Neural progenitor cell (in vitro differentiated cells): ENCODE measurements around the gene PLXNB2. TPM values are rescaled to one million over a fixed set of nuclear protein-coding genes. Genes with fewer than 3 reads are reported as not detected.

Experiments
- DNase-seq: peaks from one replicate; pipeline ENCODE4 v3.0.0-alpha.2; 2016; ENCODE audit warnings: low spot score
- H2AFZ ChIP-seq: fragments of 200-600 bp; sonication (generic); replicated peaks from 2 replicates; pipeline ENCODE4 v1.6.1; 2016; ENCODE audit warnings: antibody characterized with exemption
- H3F3A ChIP-seq: fragments of 200-600 bp; sonication (generic); 2 replicates; pipeline ENCODE4 v1.6.1; 2016; ENCODE audit warnings: antibody characterized with exemption, low read depth
- H3K27ac ChIP-seq: fragments of 200-600 bp; sonication (generic); 2 replicates; pipeline ENCODE4 v1.5.1; 2016; ENCODE audit warnings: mild to moderate bottlenecking
- H3K27me3 ChIP-seq: fragments of 200-600 bp; sonication (generic); 2 replicates; pipeline ENCODE4 v1.6.1; 2016; ENCODE audit warnings: mild to moderate bottlenecking, moderate library complexity
- H3K36me3 ChIP-seq: fragments of 200-600 bp; sonication (generic); 2 replicates; pipeline ENCODE4 v1.5.1; 2016
- H3K4me1 ChIP-seq: fragments of 200-600 bp; sonication (generic); 2 replicates; pipeline ENCODE4 v1.6.1; 2016; ENCODE audit warnings: mixed run types
- H3K4me2 ChIP-seq: fragments of 200-600 bp; sonication (generic); 2 replicates; pipeline ENCODE4 v1.6.1; 2016
- H3K4me3 ChIP-seq: fragments of 200-600 bp; sonication (generic); 2 replicates; pipeline ENCODE4 v1.5.1; 2016
- H3K79me2 ChIP-seq: fragments of 200-600 bp; sonication (generic); 2 replicates; pipeline ENCODE4 v1.6.1; 2016; ENCODE audit warnings: low read depth
- H3K9ac ChIP-seq: fragments of 200-600 bp; sonication (generic); 2 replicates; pipeline ENCODE4 v1.6.1; 2016
- H3K9me3 ChIP-seq: fragments of 200-600 bp; sonication (generic); 2 replicates; pipeline ENCODE4 v1.5.1; 2016; ENCODE audit warnings: low read depth
- H4K20me1 ChIP-seq: fragments of 200-600 bp; sonication (generic); 2 replicates; pipeline ENCODE4 v1.6.1; 2016; ENCODE audit warnings: low read depth
- H3K27ac Mint-ChIP-seq: 3 replicates; pipeline ENCODE4 v1.8.0; 2021; ENCODE audit warnings: mixed read lengths
- H3K27me3 Mint-ChIP-seq: 2 replicates; pipeline ENCODE4 v1.8.0; 2022; ENCODE audit warnings: low read depth, mild to moderate bottlenecking, inconsistent platforms, moderate library complexity, mixed read lengths; ENCODE audit not compliant: insufficient read depth
- H3K36me3 Mint-ChIP-seq: 3 replicates; pipeline ENCODE4 v1.8.0; 2021; ENCODE audit warnings: mixed read lengths
- H3K4me1 Mint-ChIP-seq: 3 replicates; pipeline ENCODE4 v1.8.0; 2021; ENCODE audit warnings: mixed read lengths
- H3K4me3 Mint-ChIP-seq: 3 replicates; pipeline ENCODE4 v1.8.0; 2021; ENCODE audit warnings: mild to moderate bottlenecking, moderate library complexity, mixed read lengths
- H3K9me3 Mint-ChIP-seq: 3 replicates; pipeline ENCODE4 v1.8.0; 2020; ENCODE audit warnings: mixed read lengths
- EZH2 ChIP-seq: fragments of 200-600 bp; sonication (generic); IDR thresholded peaks from 2 replicates; pipeline ENCODE4 v1.6.1; 2017; ENCODE audit warnings: antibody characterized with exemption, mild to moderate bottlenecking, moderate library complexity
- EZH2phosphoT487 ChIP-seq: fragments of 200-600 bp; sonication (generic); IDR thresholded peaks from 2 replicates; pipeline ENCODE4 v1.6.1; 2017; ENCODE audit warnings: antibody characterized with exemption
- total RNA-seq: library from RNA; depleted of rRNA; stranded (reverse); fragments of >200 nt; gene quantifications from 2 replicates; pipeline ENCODE4 v1.2.3, GENCODE V29; 2015; ENCODE audit warnings: low replicate concordance
- TF ChIP-seq, protein P1 (sequence below): fragments of 200-600 bp; sonication (generic); IDR thresholded peaks from 2 replicates; pipeline ENCODE4 v1.5.1; 2017; ENCODE audit warnings: antibody characterized with exemption, mild to moderate bottlenecking

The PLXNB2 gene
- total RNA-seq, 1 donor from 2014 or later, result 32.4 TPM

DNA sequence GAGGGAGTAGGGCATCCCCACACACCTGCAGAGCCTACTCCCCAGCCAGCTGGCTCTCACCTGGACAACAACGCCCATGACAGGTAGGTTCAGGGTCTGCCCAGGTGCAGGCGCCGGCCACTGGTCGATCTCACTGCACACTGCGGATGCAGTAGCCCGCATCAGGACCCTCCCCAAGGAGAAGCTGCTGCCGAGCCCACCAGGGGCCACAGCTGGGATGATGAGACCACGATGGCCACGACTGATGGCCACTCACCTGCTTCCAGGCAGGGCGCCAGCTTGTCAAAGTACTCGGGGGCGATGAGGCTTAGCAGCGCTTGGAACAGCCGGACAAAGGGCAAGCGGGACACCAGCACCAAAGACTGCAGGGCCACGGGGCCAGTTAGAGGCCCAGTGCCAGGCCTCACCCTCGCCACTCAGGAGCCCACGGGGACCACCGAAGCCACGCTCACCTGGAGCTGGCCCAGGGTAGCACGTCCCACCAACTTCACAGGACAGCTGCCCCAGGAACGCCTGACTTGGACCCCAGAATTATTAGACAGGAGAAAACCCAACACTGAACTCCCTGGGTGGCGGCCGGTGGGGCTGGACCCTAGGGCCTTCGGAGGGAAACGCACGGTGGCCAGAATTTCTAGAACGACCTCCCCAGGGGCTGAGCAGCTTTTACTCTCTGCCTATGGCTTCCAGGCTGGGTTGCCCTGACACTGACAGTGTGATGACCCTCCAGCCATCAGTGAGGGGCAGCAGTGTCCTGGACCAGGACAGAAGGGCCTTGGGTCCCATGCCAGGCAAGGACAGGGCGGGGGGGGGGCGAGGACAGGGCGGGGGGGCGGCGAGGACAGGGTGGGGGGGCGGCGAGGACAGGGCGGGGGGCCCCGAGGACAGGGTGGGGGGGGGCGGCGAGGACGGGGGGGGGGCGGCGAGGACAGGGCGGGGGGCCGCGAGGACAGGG lies 8.9 kb upstream of the PLXNB2 start:
- TF ChIP-seq EZH2phosphoT487 (no peak), EZH2 (no peak)
- TF ChIP-seq, protein P1, sequence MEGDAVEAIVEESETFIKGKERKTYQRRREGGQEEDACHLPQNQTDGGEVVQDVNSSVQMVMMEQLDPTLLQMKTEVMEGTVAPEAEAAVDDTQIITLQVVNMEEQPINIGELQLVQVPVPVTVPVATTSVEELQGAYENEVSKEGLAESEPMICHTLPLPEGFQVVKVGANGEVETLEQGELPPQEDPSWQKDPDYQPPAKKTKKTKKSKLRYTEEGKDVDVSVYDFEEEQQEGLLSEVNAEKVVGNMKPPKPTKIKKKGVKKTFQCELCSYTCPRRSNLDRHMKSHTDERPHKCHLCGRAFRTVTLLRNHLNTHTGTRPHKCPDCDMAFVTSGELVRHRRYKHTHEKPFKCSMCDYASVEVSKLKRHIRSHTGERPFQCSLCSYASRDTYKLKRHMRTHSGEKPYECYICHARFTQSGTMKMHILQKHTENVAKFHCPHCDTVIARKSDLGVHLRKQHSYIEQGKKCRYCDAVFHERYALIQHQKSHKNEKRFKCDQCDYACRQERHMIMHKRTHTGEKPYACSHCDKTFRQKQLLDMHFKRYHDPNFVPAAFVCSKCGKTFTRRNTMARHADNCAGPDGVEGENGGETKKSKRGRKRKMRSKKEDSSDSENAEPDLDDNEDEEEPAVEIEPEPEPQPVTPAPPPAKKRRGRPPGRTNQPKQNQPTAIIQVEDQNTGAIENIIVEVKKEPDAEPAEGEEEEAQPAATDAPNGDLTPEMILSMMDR, result no peak
- Mint-ChIP-seq H3K4me3 (no peak overlapping the region), H3K27me3 (peaks cover 6% of the 10 kb centered on the region), H3K4me1 (no peaks in the 10 kb centered on the region), H3K36me3 (peaks cover 2% of the 10 kb centered on the region), H3K9me3 (no peaks in the 10 kb centered on the region), H3K27ac (no peak overlapping the region)
- H3K36me3 ChIP-seq, result no peaks in the 10 kb centered on the region
- H4K20me1 ChIP-seq, result no peaks in the 10 kb centered on the region
- H3K4me1 ChIP-seq, result no peaks in the 10 kb centered on the region
- no peak overlapping the region for H3K4me3 ChIP-seq
- no peaks in the 10 kb centered on the region for H3F3A ChIP-seq
- no peak overlapping the region for H2AFZ ChIP-seq
- H3K9me3 ChIP-seq, result no peaks in the 10 kb centered on the region
- H3K9ac ChIP-seq, result no peak overlapping the region
- H3K79me2 ChIP-seq, result no peaks in the 10 kb centered on the region
- H3K4me2 ChIP-seq, result no peak overlapping the region
- DNase-seq, result no peak
- no peaks in the 10 kb centered on the region for H3K27me3 ChIP-seq
- no peak overlapping the region for H3K27ac ChIP-seq

DNA sequence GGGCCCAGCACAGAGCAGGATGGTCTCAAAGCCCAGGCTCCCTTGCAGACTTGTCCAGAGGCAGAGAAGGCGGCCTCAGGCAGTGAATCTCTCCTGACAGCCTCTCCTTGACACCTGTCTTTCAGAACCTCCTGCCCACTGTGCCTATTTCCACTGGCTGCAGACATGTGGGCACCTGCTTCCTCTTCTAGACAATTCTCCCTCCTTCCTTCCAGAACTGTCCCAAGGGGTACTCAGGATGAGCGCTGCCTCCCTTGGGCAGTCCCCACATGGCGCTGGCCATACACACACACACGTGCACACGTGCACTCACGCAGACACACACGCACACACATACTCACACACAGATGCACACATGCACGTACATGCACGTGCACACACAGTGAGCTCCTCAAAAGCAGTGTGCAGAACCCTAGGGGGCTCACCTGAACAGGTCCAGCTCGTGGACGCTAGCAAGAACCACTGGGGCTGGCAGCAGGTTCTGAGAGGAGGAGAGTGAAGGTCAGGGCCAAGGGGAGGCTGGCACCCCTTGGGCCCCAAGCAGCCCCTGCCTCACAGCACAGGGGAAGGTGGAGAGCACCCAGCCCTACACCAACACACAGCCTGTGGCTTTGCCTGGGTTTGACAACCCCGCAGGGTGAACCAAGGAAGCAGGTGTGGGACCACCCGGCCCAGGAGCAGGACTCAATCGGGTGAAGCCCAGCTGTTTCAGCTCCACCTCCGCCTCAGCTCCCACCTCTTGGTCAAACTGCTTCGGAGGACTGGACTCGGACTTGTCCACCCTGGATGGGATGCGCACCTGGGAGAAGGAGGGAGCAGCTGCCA lies 8.1 kb upstream of the PLXNB2 start:
- TF ChIP-seq EZH2phosphoT487 (no peak), EZH2 (no peak)
- TF ChIP-seq, protein P1, result no peak
- Histone ChIP-seq H3K36me3 (no peaks in the 10 kb centered on the region), H3K4me3 (no peak overlapping the region), H2AFZ (no peak overlapping the region), H3K79me2 (no peaks in the 10 kb centered on the region), H4K20me1 (no peaks in the 10 kb centered on the region), H3K9me3 (no peaks in the 10 kb centered on the region), H3K27me3 (no peaks in the 10 kb centered on the region), H3K4me2 (no peak overlapping the region), H3K27ac (no peak overlapping the region), H3K4me1 (no peaks in the 10 kb centered on the region), H3F3A (no peaks in the 10 kb centered on the region), H3K9ac (no peak overlapping the region)
- no peak for DNase-seq
- Mint-ChIP-seq H3K4me1 (peaks cover under 1% of the 10 kb centered on the region), H3K27ac (peak overlapping the region; percentile 72), H3K9me3 (no peaks in the 10 kb centered on the region), H3K36me3 (peaks cover 2% of the 10 kb centered on the region), H3K27me3 (peaks cover 6% of the 10 kb centered on the region), H3K4me3 (no peak overlapping the region)

DNA sequence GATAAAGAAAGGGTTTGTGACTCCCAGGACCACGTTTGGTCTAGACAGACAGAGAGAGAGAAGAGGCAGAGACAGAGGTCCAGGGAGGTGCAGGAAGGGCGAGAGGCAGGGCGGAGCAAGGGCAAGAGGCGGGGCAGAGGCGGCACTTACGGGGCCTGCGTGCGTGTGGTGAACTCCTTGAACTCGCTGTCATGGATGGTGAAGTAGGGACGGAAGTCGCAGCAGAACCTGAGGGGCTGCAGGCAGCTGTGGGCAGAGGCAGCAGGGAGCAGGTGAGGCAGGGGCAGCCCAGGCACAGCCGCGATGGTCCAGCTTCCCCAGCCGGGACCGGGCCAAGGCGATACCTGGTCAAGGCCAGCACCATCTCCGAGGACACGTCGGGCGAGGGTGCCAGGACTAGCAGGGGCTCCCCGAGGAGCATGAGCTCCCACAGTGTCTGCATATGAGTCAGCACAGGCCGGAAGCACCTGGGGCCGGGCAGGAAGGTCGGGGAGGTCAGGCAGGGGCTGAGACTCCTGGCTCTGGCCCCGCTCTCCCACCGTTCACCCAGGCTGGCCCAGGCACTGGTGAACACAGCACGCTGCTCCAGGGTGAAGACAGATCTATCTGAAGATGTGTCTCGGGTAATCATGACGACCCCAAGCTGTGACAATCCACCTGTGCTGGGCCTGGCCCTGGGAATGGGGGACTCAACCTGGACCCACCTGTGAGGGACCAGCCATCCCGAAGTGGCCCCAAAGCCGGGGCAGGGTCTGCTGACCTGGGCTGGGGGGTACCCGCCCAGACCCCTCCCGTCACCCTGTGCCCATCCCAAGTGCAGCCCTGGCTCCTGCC lies 7.2 kb upstream of the PLXNB2 start:
- Histone ChIP-seq H2AFZ (no peak overlapping the region), H3F3A (peaks cover 7% of the 10 kb centered on the region), H4K20me1 (no peaks in the 10 kb centered on the region), H3K27ac (no peak overlapping the region), H3K4me3 (no peak overlapping the region), H3K4me1 (peaks cover 5% of the 10 kb centered on the region), H3K36me3 (no peaks in the 10 kb centered on the region), H3K4me2 (no peak overlapping the region), H3K9ac (no peak overlapping the region), H3K79me2 (no peaks in the 10 kb centered on the region), H3K9me3 (no peaks in the 10 kb centered on the region), H3K27me3 (no peaks in the 10 kb centered on the region)
- H3K27me3 Mint-ChIP-seq, result peaks cover 6% of the 10 kb centered on the region
- no peaks in the 10 kb centered on the region for H3K9me3 Mint-ChIP-seq
- no peak overlapping the region for H3K27ac Mint-ChIP-seq
- H3K4me1 Mint-ChIP-seq, result peaks cover 5% of the 10 kb centered on the region
- no peak for TF ChIP-seq EZH2
- no peak for TF ChIP-seq EZH2phosphoT487
- TF ChIP-seq, protein P1, result no peak
- no peak for DNase-seq
- H3K36me3 Mint-ChIP-seq, result peaks cover 2% of the 10 kb centered on the region
- peak overlapping the region; percentile 16 for H3K4me3 Mint-ChIP-seq
